K562 (cell line): ENCODE measurements around the gene KIF23.

Experiments used
- FOS ChIP-seq: IDR thresholded peaks from 3 replicates; pipeline ENCODE4 v1.6.1; 2011; ENCODE audit not compliant: insufficient read length; ENCODE audit errors: extremely low read depth
- GATAD2A ChIP-seq: fragments of 450-650 bp; IDR thresholded peaks from 2 replicates; pipeline ENCODE4 v1.6.1; 2017
- HNRNPLL ChIP-seq: fragments of 200-400 bp; formaldehyde crosslinking; IDR thresholded peaks from 2 replicates; pipeline ENCODE4 v1.6.1; 2017; ENCODE audit warnings: low read length, low read depth, mild to moderate bottlenecking; ENCODE audit not compliant: poor library complexity, severe bottlenecking
- NCOR1 ChIP-seq: fragments of 450-650 bp; IDR thresholded peaks from 2 replicates; pipeline ENCODE4 v1.6.1; 2016; ENCODE audit warnings: mild to moderate bottlenecking, moderate library complexity
- NFATC3 ChIP-seq: fragments of 450-650 bp; IDR thresholded peaks from 2 replicates; pipeline ENCODE4 v1.6.1; 2017; ENCODE audit warnings: mild to moderate bottlenecking
- PHB ChIP-seq: fragments of 250-450 bp; sonication (Bioruptor Pico); IDR thresholded peaks from 2 replicates; pipeline ENCODE4 v1.5.0; 2021
- ZBTB8A ChIP-seq: fragments of 450-650 bp; IDR thresholded peaks from 2 replicates; pipeline ENCODE4 v1.6.1; 2018; ENCODE audit warnings: mild to moderate bottlenecking, moderate library complexity; ENCODE audit not compliant: partially characterized antibody
- ZNF12 ChIP-seq: sonication (generic); formaldehyde crosslinking; IDR thresholded peaks from 2 replicates; pipeline ENCODE4 v1.4.0; 2020; ENCODE audit warnings: mild to moderate bottlenecking, missing genetic modification reagents
- TF ChIP-seq, protein P1 (sequence below): fragments of 250-450 bp; sonication (Bioruptor Pico); IDR thresholded peaks from 2 replicates; pipeline ENCODE4 v1.5.0; 2021; ENCODE audit warnings: mild to moderate bottlenecking, borderline replicate concordance
- TF ChIP-seq, protein P2 (sequence below): fragments of 450-650 bp; formaldehyde crosslinking; IDR thresholded peaks from 2 replicates; pipeline ENCODE4 v1.4.0; 2020; ENCODE audit warnings: mild to moderate bottlenecking, moderate library complexity
- TF ChIP-seq, protein P3 (sequence below): sonication (generic); formaldehyde crosslinking; IDR thresholded peaks from 2 replicates; pipeline ENCODE4 v1.8.1; 2023; ENCODE audit warnings: missing genetic modification reagents, mild to moderate bottlenecking, borderline replicate concordance

DNA sequence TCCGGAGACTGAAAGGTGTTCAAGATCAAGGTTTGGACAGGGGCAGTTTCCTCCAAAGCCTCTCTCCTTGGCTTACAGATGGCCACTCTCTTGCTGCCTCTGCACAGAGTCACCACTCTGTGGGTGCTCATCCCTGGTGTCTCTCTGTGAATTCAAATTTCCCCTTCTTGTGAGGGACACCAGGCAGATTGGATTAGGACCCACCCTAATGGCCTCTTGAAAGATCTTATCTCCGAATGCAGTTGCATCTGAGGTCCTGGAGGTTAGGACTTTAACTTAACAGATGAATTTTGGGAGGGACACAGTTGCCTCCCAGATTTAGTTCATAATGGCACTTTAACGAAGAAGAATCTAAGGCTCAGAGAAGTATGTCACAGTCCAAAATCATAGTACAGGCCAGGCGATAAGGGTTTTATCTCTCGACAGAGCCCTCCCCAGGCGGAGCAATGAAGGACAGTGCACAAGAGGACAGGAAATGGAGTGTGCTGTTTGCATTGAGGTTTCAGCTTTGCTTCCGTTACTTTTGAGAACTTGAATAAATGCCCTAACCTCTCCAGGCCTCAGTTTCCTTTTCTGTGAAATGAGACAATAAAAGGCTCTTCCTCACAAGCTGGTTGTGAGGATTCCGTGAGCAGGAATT lies 38.9 kb upstream of the KIF23 start:
- no peak for TF ChIP-seq NFATC3
- TF ChIP-seq PHB = no peak
- no peak for TF ChIP-seq GATAD2A
- TF ChIP-seq, protein P1, sequence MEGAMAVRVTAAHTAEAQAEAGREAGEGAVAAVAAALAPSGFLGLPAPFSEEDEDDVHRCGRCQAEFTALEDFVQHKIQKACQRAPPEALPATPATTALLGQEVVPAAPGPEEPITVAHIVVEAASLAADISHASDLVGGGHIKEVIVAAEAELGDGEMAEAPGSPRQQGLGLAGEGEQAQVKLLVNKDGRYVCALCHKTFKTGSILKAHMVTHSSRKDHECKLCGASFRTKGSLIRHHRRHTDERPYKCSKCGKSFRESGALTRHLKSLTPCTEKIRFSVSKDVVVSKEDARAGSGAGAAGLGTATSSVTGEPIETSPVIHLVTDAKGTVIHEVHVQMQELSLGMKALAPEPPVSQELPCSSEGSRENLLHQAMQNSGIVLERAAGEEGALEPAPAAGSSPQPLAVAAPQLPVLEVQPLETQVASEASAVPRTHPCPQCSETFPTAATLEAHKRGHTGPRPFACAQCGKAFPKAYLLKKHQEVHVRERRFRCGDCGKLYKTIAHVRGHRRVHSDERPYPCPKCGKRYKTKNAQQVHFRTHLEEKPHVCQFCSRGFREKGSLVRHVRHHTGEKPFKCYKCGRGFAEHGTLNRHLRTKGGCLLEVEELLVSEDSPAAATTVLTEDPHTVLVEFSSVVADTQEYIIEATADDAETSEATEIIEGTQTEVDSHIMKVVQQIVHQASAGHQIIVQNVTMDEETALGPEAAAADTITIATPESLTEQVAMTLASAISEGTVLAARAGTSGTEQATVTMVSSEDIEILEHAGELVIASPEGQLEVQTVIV (CRISPR knock-in tag) = no peak
- TF ChIP-seq ZNF12 (CRISPR knock-in tag) = no peak
- TF ChIP-seq, protein P2, sequence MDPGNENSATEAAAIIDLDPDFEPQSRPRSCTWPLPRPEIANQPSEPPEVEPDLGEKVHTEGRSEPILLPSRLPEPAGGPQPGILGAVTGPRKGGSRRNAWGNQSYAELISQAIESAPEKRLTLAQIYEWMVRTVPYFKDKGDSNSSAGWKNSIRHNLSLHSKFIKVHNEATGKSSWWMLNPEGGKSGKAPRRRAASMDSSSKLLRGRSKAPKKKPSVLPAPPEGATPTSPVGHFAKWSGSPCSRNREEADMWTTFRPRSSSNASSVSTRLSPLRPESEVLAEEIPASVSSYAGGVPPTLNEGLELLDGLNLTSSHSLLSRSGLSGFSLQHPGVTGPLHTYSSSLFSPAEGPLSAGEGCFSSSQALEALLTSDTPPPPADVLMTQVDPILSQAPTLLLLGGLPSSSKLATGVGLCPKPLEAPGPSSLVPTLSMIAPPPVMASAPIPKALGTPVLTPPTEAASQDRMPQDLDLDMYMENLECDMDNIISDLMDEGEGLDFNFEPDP = no peak
- TF ChIP-seq FOS = no peak
- TF ChIP-seq NCOR1 = no peak
- TF ChIP-seq, protein P3, sequence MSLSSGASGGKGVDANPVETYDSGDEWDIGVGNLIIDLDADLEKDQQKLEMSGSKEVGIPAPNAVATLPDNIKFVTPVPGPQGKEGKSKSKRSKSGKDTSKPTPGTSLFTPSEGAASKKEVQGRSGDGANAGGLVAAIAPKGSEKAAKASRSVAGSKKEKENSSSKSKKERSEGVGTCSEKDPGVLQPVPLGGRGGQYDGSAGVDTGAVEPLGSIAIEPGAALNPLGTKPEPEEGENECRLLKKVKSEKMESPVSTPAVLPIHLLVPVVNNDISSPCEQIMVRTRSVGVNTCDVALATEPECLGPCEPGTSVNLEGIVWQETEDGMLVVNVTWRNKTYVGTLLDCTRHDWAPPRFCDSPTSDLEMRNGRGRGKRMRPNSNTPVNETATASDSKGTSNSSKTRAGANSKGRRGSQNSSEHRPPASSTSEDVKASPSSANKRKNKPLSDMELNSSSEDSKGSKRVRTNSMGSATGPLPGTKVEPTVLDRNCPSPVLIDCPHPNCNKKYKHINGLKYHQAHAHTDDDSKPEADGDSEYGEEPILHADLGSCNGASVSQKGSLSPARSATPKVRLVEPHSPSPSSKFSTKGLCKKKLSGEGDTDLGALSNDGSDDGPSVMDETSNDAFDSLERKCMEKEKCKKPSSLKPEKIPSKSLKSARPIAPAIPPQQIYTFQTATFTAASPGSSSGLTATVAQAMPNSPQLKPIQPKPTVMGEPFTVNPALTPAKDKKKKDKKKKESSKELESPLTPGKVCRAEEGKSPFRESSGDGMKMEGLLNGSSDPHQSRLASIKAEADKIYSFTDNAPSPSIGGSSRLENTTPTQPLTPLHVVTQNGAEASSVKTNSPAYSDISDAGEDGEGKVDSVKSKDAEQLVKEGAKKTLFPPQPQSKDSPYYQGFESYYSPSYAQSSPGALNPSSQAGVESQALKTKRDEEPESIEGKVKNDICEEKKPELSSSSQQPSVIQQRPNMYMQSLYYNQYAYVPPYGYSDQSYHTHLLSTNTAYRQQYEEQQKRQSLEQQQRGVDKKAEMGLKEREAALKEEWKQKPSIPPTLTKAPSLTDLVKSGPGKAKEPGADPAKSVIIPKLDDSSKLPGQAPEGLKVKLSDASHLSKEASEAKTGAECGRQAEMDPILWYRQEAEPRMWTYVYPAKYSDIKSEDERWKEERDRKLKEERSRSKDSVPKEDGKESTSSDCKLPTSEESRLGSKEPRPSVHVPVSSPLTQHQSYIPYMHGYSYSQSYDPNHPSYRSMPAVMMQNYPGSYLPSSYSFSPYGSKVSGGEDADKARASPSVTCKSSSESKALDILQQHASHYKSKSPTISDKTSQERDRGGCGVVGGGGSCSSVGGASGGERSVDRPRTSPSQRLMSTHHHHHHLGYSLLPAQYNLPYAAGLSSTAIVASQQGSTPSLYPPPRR = no peak
- no peak for TF ChIP-seq HNRNPLL
- no peak for TF ChIP-seq ZBTB8A
